Measurements from ENCODE around the gene ABI2. TPM values are rescaled to one million over a fixed set of nuclear protein-coding genes. Genes with fewer than 3 reads are reported as not detected.

Gene ABI2
- total RNA-seq, 1 experiment from 2014 or later, result 75.6 TPM

DNA sequence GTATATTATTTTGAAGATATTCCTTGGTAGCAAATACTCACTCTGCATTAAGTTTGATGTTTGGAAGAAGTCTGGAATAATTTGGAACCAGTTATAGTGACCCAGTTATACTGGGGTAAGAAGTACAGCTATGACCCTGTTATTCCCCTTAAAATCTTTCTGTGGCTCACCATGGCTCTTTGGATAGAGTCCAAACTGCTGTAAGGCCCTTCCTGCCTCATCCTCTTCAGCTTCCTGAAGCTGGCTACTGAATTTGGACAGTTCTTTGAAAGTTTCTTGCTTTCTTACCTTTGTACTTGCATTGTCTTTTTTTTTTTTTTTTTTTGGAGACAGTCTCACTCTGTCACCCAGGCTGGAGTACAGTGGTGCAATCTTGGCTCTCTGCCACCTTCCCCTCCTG is 85.6 kb downstream of the ABI2 start:
- TF ChIP-seq EZH2 (IDR thresholded peaks at IDR 0.05) (no peak), POLR2A (IDR thresholded peaks at IDR 0.05; ENCODE audit: borderline replicate concordance, extremely low read depth, insufficient read depth, insufficient read length) (no peak), EZH2phosphoT487 (IDR thresholded peaks at IDR 0.05; ENCODE audit: borderline replicate concordance) (no peak)
- DNase-seq (ENCODE audit: low read depth, low spot score) (no peak), ATAC-seq (no peak)
- BruUV-seq (replicated peaks), result no TSS peak
- Histone ChIP-seq H3K79me2 (ENCODE audit: insufficient read depth, low read length) (no peaks in the 10 kb centered on the region), H3K4me3 (replicated peaks in 1 of 2; ENCODE audit: low read depth in 1 of 2, low read length in 2 of 2) (no peak overlapping the region), H4K20me1 (ENCODE audit: insufficient read depth) (no peaks in the 10 kb centered on the region), H3K4me1 (ENCODE audit: control insufficient read depth in 1 of 2, insufficient read depth in 2 of 2, low read length in 2 of 2) (no peaks in the 10 kb centered on the region), H2AFZ (ENCODE audit: low read depth, low read length, poor library complexity, severe bottlenecking) (no peak overlapping the region), H3K9ac (ENCODE audit: low read length) (no peak overlapping the region), H3K27me3 (ENCODE audit: insufficient read depth, low read length) (no peaks in the 10 kb centered on the region), H3K9me3 (ENCODE audit: control insufficient read depth in 1 of 2, insufficient read depth in 1 of 2, low read depth in 1 of 2, low read length in 2 of 2) (no peaks in the 10 kb centered on the region), H3K36me3 (ENCODE audit: control insufficient read depth in 1 of 2, insufficient read depth in 2 of 2, low read length in 2 of 2) (peaks cover 3 to 4% of the 10 kb centered on the region in 2 experiments; a peak in 2 of 4 replicates), H3K27ac (ENCODE audit: low read depth, low read length) (no peak overlapping the region), H3K9me2 (ENCODE audit: insufficient read depth) (no peaks in the 10 kb centered on the region), H3K4me2 (ENCODE audit: low read length) (no peak overlapping the region)
- intact Hi-C loops (cut with micrococcal nuclease), result no loop called here
- ChIA-PET RAD21 (ENCODE audit: low non-redundant PET in 1 of 2, low total read pairs in 2 of 2, uncharacterized antibody in 2 of 2, unreplicated experiment in 2 of 2) (no interaction called here), POLR2A (no interaction called here), CTCF (no interaction called here)

DNA sequence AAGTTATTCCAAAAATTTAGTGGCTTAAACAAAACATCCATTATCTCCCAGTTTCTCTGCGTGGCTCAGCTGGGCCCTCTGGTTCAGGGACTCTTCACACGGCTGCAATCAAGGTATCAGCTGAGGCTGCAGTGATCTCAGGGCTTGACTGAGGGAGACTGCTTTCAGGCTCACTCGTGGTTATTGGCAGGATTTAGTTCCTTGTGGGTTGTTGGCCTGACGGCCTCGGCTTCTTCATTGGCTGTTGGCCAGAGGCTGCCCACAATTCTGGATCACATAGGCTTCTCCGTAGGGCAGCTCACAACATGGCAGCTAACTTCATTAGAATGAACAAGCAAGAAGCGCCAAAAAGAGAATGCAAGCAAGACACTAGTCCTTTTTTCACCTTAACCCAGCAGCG is 90.1 kb downstream of the ABI2 start:
- Histone ChIP-seq H3K9ac (ENCODE audit: low read length) (no peak overlapping the region), H3K4me3 (replicated peaks in 1 of 2; ENCODE audit: low read depth in 1 of 2, low read length in 2 of 2) (no peak overlapping the region), H3K79me2 (ENCODE audit: insufficient read depth, low read length) (no peaks in the 10 kb centered on the region), H3K27ac (ENCODE audit: low read depth, low read length) (no peak overlapping the region), H3K9me2 (ENCODE audit: insufficient read depth) (no peaks in the 10 kb centered on the region), H3K9me3 (ENCODE audit: control insufficient read depth in 1 of 2, insufficient read depth in 1 of 2, low read depth in 1 of 2, low read length in 2 of 2) (no peaks in the 10 kb centered on the region), H3K36me3 (ENCODE audit: control insufficient read depth in 1 of 2, insufficient read depth in 2 of 2, low read length in 2 of 2) (peaks cover 3 to 4% of the 10 kb centered on the region in 2 experiments; a peak in 2 of 4 replicates), H2AFZ (ENCODE audit: low read depth, low read length, poor library complexity, severe bottlenecking) (no peak overlapping the region), H3K4me2 (ENCODE audit: low read length) (no peak overlapping the region), H3K27me3 (ENCODE audit: insufficient read depth, low read length) (no peaks in the 10 kb centered on the region), H4K20me1 (ENCODE audit: insufficient read depth) (no peaks in the 10 kb centered on the region), H3K4me1 (ENCODE audit: control insufficient read depth in 1 of 2, insufficient read depth in 2 of 2, low read length in 2 of 2) (no peaks in the 10 kb centered on the region)
- no TSS peak for BruUV-seq (replicated peaks)
- ATAC-seq (no peak), DNase-seq (ENCODE audit: low read depth, low spot score) (no peak)
- intact Hi-C loops (cut with micrococcal nuclease), result no loop called here
- POLR2A ChIA-PET, result no interaction called here
- TF ChIP-seq SIN3A (IDR thresholded peaks at IDR 0.05; ENCODE audit: low read depth) (no peak), ZNF274 (IDR thresholded peaks at IDR 0.05; ENCODE audit: low read depth, low read length) (no peak), EZH2phosphoT487 (IDR thresholded peaks at IDR 0.05; ENCODE audit: borderline replicate concordance) (no peak), EGR1 (IDR thresholded peaks at IDR 0.05; ENCODE audit: low read depth) (no peak), TCF7L2 (IDR thresholded peaks at IDR 0.05; ENCODE audit: borderline replicate concordance, extremely low read depth, insufficient read depth, insufficient read length) (no peak), CBX3 (IDR thresholded peaks at IDR 0.05; ENCODE audit: low read depth) (no peak)
- TF ChIP-seq, protein P1, sequence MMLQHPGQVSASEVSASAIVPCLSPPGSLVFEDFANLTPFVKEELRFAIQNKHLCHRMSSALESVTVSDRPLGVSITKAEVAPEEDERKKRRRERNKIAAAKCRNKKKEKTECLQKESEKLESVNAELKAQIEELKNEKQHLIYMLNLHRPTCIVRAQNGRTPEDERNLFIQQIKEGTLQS (IDR thresholded peaks at IDR 0.05), result no peak
- TF ChIP-seq, protein P2, sequence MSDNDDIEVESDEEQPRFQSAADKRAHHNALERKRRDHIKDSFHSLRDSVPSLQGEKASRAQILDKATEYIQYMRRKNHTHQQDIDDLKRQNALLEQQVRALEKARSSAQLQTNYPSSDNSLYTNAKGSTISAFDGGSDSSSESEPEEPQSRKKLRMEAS (IDR thresholded peaks at IDR 0.05), result no peak
- RAD21 ChIA-PET (ENCODE audit: low non-redundant PET in 1 of 2, low total read pairs in 2 of 2, uncharacterized antibody in 2 of 2, unreplicated experiment in 2 of 2), result no interaction called here
- CTCF ChIA-PET, result no interaction called here

Data from HCT116 (cell line).